Dendritic cell treated with granulocyte-macrophage colony-stimulating factor and Interleukin-4, amounts not matched to agents 40 ng/mL and 50 ng/mL, for 4 days (primary cell): ENCODE measurements around the gene PCP4L1.
"Not testable (repeated sequence)": the region's sequence is repeated elsewhere in the genome, so short reads cannot be mapped to it uniquely, and the experiment has no call there.

Experiments
- H3K27ac Mint-ChIP-seq: one replicate; pipeline ENCODE4 v1.8.0; 2022; ENCODE audit warnings: mild to moderate bottlenecking, mixed read lengths
- H3K27me3 Mint-ChIP-seq: one replicate; pipeline ENCODE4 v1.8.0; 2022; ENCODE audit warnings: mild to moderate bottlenecking, mixed read lengths
- H3K36me3 Mint-ChIP-seq: one replicate; pipeline ENCODE4 v1.8.0; 2022; ENCODE audit warnings: low read depth, mixed read lengths
- H3K4me1 Mint-ChIP-seq: one replicate; pipeline ENCODE4 v1.8.0; 2022; ENCODE audit warnings: low read depth, mixed read lengths
- H3K4me3 Mint-ChIP-seq: one replicate; pipeline ENCODE4 v1.8.0; 2022; ENCODE audit warnings: mild to moderate bottlenecking, moderate library complexity, mixed read lengths
- H3K9me3 Mint-ChIP-seq: one replicate; pipeline ENCODE4 v1.8.0; 2022; ENCODE audit warnings: mixed read lengths
- intact Hi-C: fragments of 100-400 bp; cut with micrococcal nuclease; formaldehyde crosslinking; loops from one replicate; pipeline ENCODE4 v1.15.0; 2022

Gene PCP4L1

GRCh38 chr1:161224695-161225087, 33.9 kb upstream of the PCP4L1 start:
- H3K27me3 Mint-ChIP-seq, H3K4me3 Mint-ChIP-seq, H3K9me3 Mint-ChIP-seq: not testable (repeated sequence)
- intact Hi-C loops: loop anchor here (1.0 to 5.0 kb wide), 4 partner anchors 14 to 143 kb away; partner anchors contain the start of genes CFAP126 and SDHC
- H3K4me1 Mint-ChIP-seq: peaks cover 67% of the 10 kb centered on the region
- H3K36me3 Mint-ChIP-seq: peaks cover 70% of the 10 kb centered on the region
- H3K27ac Mint-ChIP-seq: peak overlapping the region; percentile 94

DNA sequence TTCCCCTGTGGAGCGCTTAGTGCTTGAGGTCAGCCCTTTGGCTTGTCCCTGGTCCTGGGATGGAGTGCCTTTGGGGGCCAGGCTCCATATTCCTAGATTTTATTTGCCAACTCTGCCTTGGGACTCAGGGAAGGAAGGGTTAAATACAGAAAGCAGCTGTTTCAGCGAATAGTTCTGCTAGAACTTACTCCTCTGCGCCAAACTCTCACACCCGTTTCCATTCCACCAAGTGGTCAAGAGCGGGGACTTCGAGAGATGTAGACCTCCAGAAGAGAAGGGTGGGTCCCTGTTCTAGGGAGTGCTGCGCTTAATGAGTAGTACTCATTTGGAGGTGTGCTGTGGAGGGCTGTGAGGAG, 33.4 kb upstream of the PCP4L1 start:
- no peaks in the 10 kb centered on the region for H3K9me3 Mint-ChIP-seq
- H3K4me3 Mint-ChIP-seq: peak overlapping the region; percentile 35
- peaks cover 62% of the 10 kb centered on the region for H3K4me1 Mint-ChIP-seq
- intact Hi-C loops: loop anchor here (1.0 to 5.0 kb wide), 4 partner anchors 14 to 142 kb away; partner anchors contain the start of genes CFAP126 and SDHC
- H3K27ac Mint-ChIP-seq: peak overlapping the region; percentile 94
- H3K27me3 Mint-ChIP-seq: no peaks in the 10 kb centered on the region
- H3K36me3 Mint-ChIP-seq: peaks cover 70% of the 10 kb centered on the region

GRCh38 chr1:161225534-161226319, 32.8 kb upstream of the PCP4L1 start, which contains the start of gene TOMM40L:
TSS of gene TOMM40L (plus strand) at chr1:161226060. CDS start at chr1:161226490, 430 bp downstream.
- Mint-ChIP-seq H3K27me3 (no peaks in the 10 kb centered on the region), H3K4me1 (peaks cover 62% of the 10 kb centered on the region), H3K27ac (peak within 1 kb of the TSS; percentile 94), H3K4me3 (peak within 1 kb of the TSS; percentile 100), H3K36me3 (peaks cover 70% of the 10 kb centered on the region), H3K9me3 (no peaks in the 10 kb centered on the region)
- intact Hi-C loops: loop anchor here (1.0 to 5.0 kb wide), 5 partner anchors 15 to 142 kb away; partner anchors contain the start of genes CFAP126 and SDHC

DNA sequence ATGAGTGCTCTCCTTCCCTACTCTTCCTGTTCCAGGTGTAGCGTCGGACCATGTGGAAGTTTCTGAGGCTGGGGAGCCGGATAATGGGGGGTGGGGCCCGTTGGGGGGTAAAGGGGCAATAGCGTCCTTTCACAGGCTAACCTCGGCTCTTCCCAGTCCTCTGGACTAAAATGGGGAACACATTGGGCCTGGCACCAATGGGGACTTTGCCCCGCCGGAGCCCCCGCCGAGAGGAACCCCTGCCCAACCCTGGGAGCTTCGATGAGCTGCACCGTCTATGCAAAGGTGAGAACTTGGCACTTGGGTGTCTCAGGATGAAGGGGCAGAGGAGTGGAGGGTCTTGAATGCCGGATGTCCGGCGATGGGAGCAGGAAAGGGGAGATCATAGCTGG, 32.2 kb upstream of the PCP4L1 start:
- peaks cover 70% of the 10 kb centered on the region for H3K36me3 Mint-ChIP-seq
- H3K4me1 Mint-ChIP-seq: peaks cover 62% of the 10 kb centered on the region
- peak overlapping the region; percentile 94 for H3K27ac Mint-ChIP-seq
- no peaks in the 10 kb centered on the region for H3K9me3 Mint-ChIP-seq
- no peaks in the 10 kb centered on the region for H3K27me3 Mint-ChIP-seq
- H3K4me3 Mint-ChIP-seq: peak overlapping the region; percentile 100
- intact Hi-C loops: loop anchor here (2.0 to 5.0 kb wide), 3 partner anchors 64 to 141 kb away; partner anchors contain the start of genes CFAP126 and SDHC

- no peaks in the 10 kb centered on the region for H3K9me3 Mint-ChIP-seq
- H3K27ac Mint-ChIP-seq: peak overlapping the region; percentile 94
- peaks cover 66% of the 10 kb centered on the region for H3K36me3 Mint-ChIP-seq
- H3K4me1 Mint-ChIP-seq: peaks cover 61% of the 10 kb centered on the region
- peak overlapping the region; percentile 100 for H3K4me3 Mint-ChIP-seq
- intact Hi-C loops: loop anchor here (1.0 to 5.0 kb wide), 4 partner anchors 64 to 156 kb away; partner anchors contain the start of genes CFAP126 and SDHC
- no peaks in the 10 kb centered on the region for H3K27me3 Mint-ChIP-seq
These were observed 31.8 kb upstream of the PCP4L1 start for GRCh38 chr1:161226759-161227158.

DNA sequence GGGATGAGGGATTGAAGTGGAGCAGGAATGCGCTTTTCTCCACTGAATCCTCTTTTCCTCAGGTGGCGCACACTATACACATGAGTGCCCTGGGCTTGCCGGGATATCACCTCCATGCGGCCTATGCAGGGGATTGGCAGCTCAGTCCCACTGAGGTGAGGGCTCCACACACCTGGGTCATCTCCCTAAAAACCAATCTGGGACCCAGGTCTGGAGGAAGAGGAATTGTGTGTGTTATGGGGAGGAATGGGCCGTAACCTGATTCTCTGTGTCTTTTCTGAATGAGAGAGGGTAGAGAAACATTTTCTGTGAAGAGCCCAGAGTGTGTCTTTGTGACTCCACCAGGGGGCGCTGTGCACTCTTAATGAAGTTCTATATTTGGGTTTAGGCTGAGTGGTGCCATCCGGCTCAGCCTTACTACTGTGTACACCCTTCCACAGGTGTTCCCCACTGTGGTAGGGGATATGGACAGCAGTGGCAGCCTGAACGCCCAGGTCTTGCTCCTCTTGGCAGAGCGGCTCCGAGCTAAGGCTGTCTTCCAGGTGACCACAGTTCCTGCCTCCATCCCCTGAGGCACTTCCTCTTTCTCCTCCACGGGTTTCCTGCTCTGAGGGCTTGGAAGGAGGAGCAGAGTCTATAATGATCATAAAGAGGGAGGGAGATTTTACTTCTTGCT, 31.2 kb upstream of the PCP4L1 start:
- intact Hi-C loops: loop anchor here (1.0 to 5.0 kb wide), 4 partner anchors 63 to 155 kb away; partner anchors contain the start of genes CFAP126 and SDHC
- Mint-ChIP-seq H3K27me3 (no peaks in the 10 kb centered on the region), H3K9me3 (no peaks in the 10 kb centered on the region), H3K4me1 (peaks cover 55% of the 10 kb centered on the region), H3K4me3 (peak overlapping the region; percentile 61), H3K36me3 (peaks cover 61% of the 10 kb centered on the region), H3K27ac (peak overlapping the region; percentile 94)

GRCh38 chr1:161228032-161228431, 30.5 kb upstream of the PCP4L1 start:
- Mint-ChIP-seq H3K27ac (peak overlapping the region; percentile 94), H3K4me1 (peaks cover 49% of the 10 kb centered on the region), H3K9me3 (no peaks in the 10 kb centered on the region), H3K36me3 (peaks cover 54% of the 10 kb centered on the region), H3K27me3 (no peaks in the 10 kb centered on the region), H3K4me3 (peak overlapping the region; percentile 61)
- intact Hi-C loops: loop anchor here (5.0 kb wide), 2 partner anchors 84 to 139 kb away; partner anchors contain the start of genes CFAP126 and SDHC

- H3K27me3 Mint-ChIP-seq: peaks cover under 1% of the 10 kb centered on the region
- H3K4me1 Mint-ChIP-seq: peaks cover 36% of the 10 kb centered on the region
- H3K9me3 Mint-ChIP-seq: no peaks in the 10 kb centered on the region
- no peak overlapping the region for H3K4me3 Mint-ChIP-seq
- no peak overlapping the region for H3K27ac Mint-ChIP-seq
- H3K36me3 Mint-ChIP-seq: peaks cover 42% of the 10 kb centered on the region
- intact Hi-C loops: loop anchor here (5.0 kb wide), 2 partner anchors 82 to 137 kb away; partner anchors contain the start of genes CFAP126 and SDHC
These were observed 28.6 kb upstream of the PCP4L1 start for GRCh38 chr1:161229896-161230295.

DNA sequence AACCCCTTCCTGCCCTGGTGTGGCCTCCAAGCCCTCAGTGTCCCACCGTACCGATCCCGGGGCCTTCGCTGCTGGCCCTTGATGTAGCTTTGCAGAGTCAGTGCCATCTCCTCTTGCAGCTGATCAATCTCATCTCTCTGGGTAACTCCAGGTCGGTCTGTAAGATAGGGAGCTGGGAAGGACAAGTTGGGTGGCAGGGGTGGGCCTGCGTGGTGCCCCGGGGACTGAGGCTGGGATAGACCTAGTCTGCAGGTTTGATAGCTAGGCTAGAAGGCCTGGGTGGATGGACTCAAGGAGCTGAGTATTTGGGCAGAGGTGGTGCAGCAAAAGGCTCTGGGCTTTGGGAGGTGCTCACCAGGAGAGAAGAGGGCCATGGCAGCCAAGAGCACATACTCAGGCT, 27.8 kb upstream of the PCP4L1 start:
- no peak overlapping the region for H3K4me3 Mint-ChIP-seq

DNA sequence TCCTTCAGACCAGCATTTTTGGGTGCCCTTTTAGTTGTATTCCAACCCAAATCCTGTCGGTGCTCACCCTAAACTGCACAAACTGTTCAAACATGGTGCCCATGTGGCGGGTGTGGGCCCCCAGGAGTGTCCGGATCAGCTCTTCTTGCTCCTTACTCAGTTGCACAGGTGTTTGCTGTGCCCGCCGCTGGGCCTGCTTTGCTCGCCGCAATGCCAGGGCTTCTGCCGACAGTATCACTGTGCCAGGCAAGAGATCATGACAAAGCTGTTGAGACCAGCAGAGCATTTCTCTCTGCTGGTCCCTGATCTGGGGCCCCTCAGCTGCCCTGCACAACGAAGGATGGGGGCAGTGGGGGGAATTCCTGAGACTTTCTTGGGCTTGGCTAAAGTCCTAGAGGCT, 25.4 kb upstream of the PCP4L1 start:
- no peaks in the 10 kb centered on the region for H3K9me3 Mint-ChIP-seq
- peaks cover 32% of the 10 kb centered on the region for H3K36me3 Mint-ChIP-seq
- intact Hi-C loops: no loop called here
- H3K27ac Mint-ChIP-seq: no peak overlapping the region
- H3K27me3 Mint-ChIP-seq: peaks cover 8% of the 10 kb centered on the region
- H3K4me1 Mint-ChIP-seq: peaks cover 6% of the 10 kb centered on the region
- no peak overlapping the region for H3K4me3 Mint-ChIP-seq

More for the DNA sequence above, 27.8 kb upstream of the PCP4L1 start:
- intact Hi-C loops: no loop called here
- Mint-ChIP-seq H3K27me3 (peaks cover 4% of the 10 kb centered on the region), H3K4me1 (peaks cover 29% of the 10 kb centered on the region), H3K36me3 (peaks cover 41% of the 10 kb centered on the region), H3K9me3 (no peaks in the 10 kb centered on the region), H3K27ac (no peak overlapping the region)

- intact Hi-C loops: no loop called here
- Mint-ChIP-seq H3K27me3 (peaks cover 10% of the 10 kb centered on the region), H3K4me3 (no peak overlapping the region), H3K4me1 (no peaks in the 10 kb centered on the region), H3K9me3 (no peaks in the 10 kb centered on the region), H3K27ac (no peak overlapping the region), H3K36me3 (peaks cover 1% of the 10 kb centered on the region)
These were observed 22.4 kb upstream of the PCP4L1 start for GRCh38 chr1:161235957-161236775.

DNA sequence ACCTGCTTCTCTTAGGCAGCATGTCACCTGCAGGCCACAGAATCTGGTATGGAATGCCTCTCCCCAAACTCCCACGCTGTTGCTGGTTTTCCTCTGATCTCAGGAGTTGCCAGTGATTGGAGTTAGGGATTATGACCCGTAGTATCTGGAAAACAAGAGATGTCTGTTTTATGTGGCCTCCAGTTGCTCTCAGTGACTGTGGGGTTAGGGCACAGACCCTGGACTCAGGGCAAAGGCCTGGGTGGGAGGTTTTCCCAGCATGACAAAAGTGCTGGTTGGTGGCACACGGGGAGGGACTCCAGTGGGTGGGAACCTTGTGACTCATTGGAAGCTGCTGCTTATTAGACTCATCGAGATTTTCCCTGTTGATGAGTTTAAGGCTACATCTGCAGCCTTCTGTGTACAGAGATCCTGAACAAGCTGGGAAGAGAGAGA, 20.5 kb upstream of the PCP4L1 start, which contains the start of gene NR1I3:
NR1I3 (minus strand) TSS at position 165 of the 435 bp plus-strand sequence. CDS start 1,638 bp downstream, outside the sequence.
- no peaks in the 10 kb centered on the region for H3K9me3 Mint-ChIP-seq
- H3K4me1 Mint-ChIP-seq: peaks cover 9% of the 10 kb centered on the region
- peaks cover 10% of the 10 kb centered on the region for H3K27me3 Mint-ChIP-seq
- H3K4me3 Mint-ChIP-seq: no peak within 1 kb of the TSS
- intact Hi-C loops: no loop called here
- no peaks in the 10 kb centered on the region for H3K36me3 Mint-ChIP-seq
- H3K27ac Mint-ChIP-seq: no peak within 1 kb of the TSS

GRCh38 chr1:161241682-161242081, 16.9 kb upstream of the PCP4L1 start:
- intact Hi-C loops: no loop called here
- Mint-ChIP-seq H3K9me3 (no peaks in the 10 kb centered on the region), H3K27me3 (peaks cover 5% of the 10 kb centered on the region), H3K27ac (no peak overlapping the region), H3K4me3 (no peak overlapping the region), H3K36me3 (no peaks in the 10 kb centered on the region), H3K4me1 (peaks cover 9% of the 10 kb centered on the region)
